Glomerular endothelial cell (primary cell): ENCODE results near the gene TXNIP. TPM values are rescaled to one million over a fixed set of nuclear protein-coding genes. Genes with fewer than 3 reads are reported as not detected.

ENCODE experiments used
- DNase-seq: peaks from one replicate; pipeline ENCODE4 v3.0.0-alpha.2; 2011; ENCODE audit warnings: low read depth, low spot score; ENCODE audit errors: extremely low read depth
- total RNA-seq: library from RNA; depleted of rRNA; stranded (reverse); fragments of >200 nt; gene quantifications from 2 replicates; pipeline ENCODE4 v1.2.3, GENCODE V29; 2015

Gene TXNIP
- total RNA-seq, 1 donor from 2014 or later, result 98.0 TPM

GRCh38 chr1:145964328-145965118 lies 31.9 kb downstream of the TXNIP start, which contains the start of the genes ANKRD34A and POLR3GL:
Gene ANKRD34A (minus strand): TSS chr1:145964575. CDS start chr1:145961759, 2,816 bp downstream.
Gene POLR3GL (plus strand): TSS chr1:145964690. CDS start chr1:145974866, 10,176 bp downstream.
- DNase-seq, result no peak

- DNase-seq, result no peak
Measured at GRCh38 chr1:145963265-145964019, 32.9 kb downstream of the TXNIP start.

GRCh38 chr1:145962157-145963102 lies 33.9 kb downstream of the TXNIP start:
- no peak for DNase-seq

- DNase-seq, result no peak
Measured at GRCh38 chr1:145961425-145962156, 34.8 kb downstream of the TXNIP start.

GRCh38 chr1:145961109-145961424 lies 35.3 kb downstream of the TXNIP start:
- DNase-seq, result no peak

GRCh38 chr1:145960468-145961108 lies 35.8 kb downstream of the TXNIP start:
- no peak for DNase-seq

- no peak for DNase-seq
Measured at GRCh38 chr1:145959957-145960467, 36.4 kb downstream of the TXNIP start.

GRCh38 chr1:145959333-145959732 lies 37.0 kb downstream of the TXNIP start:
- no peak for DNase-seq

GRCh38 chr1:145958734-145959133 lies 37.6 kb downstream of the TXNIP start:
- DNase-seq, result no peak

- DNase-seq, result peak; percentile 77
Measured at GRCh38 chr1:145957443-145958319, 38.7 kb downstream of the TXNIP start, which contains the start of gene LIX1L. Gene LIX1L (minus strand): TSS chr1:145958017. CDS start chr1:145957927, 90 bp downstream.

- DNase-seq, result no peak
Measured at GRCh38 chr1:145956781-145957442, 39.5 kb downstream of the TXNIP start.

- DNase-seq, result no peak
Measured at GRCh38 chr1:145956361-145956760, 40.0 kb downstream of the TXNIP start.

- DNase-seq, result no peak
Measured at GRCh38 chr1:145955436-145955835, 40.9 kb downstream of the TXNIP start.

GRCh38 chr1:145953861-145954260 lies 42.5 kb downstream of the TXNIP start:
- no peak for DNase-seq

GRCh38 chr1:145952903-145953302 lies 43.5 kb downstream of the TXNIP start:
- no peak for DNase-seq

GRCh38 chr1:145951526-145951925 lies 44.9 kb downstream of the TXNIP start:
- no peak for DNase-seq

GRCh38 chr1:145949219-145949618 lies 47.2 kb downstream of the TXNIP start:
- DNase-seq, result no peak

- no peak for DNase-seq
Measured at GRCh38 chr1:145947551-145947950, 48.8 kb downstream of the TXNIP start.
